CD4-positive, alpha-beta T cell treated with Interleukin-17A for 4 hours (primary cell): ENCODE results near the gene TSKS.
"Not testable (repeated sequence)": the region's sequence is repeated elsewhere in the genome, so short reads cannot be mapped to it uniquely, and the experiment has no call there.

Experiments used
- DNase-seq: peaks from one replicate; pipeline ENCODE4 v3.0.0-alpha.2; 2020; ENCODE audit warnings: mixed read lengths

The TSKS gene

DNA sequence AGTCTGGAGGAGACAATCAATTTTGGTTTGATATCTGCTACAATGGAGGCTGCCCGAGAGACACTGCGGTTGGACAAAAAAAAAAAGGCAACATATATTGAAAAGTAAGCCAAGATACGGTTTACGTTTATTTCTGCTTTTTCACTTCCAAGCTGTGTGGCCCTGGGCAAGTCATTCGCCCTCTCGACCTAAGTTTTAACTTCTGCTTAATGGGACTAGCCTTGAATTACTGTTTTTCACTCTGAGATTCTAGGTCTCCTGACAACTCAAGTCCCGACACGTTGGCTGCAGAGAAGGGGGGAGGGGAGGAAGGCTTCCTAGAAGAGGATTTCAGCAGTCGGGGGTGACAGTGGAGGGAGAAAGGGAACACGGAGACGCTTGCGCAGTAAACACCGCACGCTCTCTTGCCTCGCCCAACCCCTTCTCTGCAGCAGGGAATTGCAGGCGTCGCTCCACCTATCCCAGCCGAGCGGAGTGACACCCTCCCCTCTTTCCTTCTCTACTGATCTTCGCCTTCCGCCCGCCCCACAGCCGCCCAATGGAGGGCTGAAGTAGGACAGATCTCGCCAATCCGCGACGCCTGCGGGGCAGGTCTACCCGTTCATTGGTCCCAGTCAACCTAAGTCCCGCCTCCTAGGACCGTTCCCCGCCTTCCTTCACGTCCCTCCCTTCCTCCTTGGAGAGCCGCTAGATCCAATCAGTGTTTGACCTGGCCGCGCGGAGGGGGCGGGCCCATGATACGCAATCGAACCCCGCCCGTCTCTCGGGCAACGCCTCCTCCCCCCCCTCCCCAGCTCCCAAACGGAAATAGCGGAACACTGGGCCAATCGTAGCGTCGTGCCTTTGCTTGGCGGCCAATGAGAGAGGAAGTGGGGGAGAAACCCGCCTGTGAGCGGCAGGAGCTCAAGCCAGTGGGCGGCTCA, 3.2 kb upstream of the TSKS start:
- peak; percentile 100 for DNase-seq

DNA sequence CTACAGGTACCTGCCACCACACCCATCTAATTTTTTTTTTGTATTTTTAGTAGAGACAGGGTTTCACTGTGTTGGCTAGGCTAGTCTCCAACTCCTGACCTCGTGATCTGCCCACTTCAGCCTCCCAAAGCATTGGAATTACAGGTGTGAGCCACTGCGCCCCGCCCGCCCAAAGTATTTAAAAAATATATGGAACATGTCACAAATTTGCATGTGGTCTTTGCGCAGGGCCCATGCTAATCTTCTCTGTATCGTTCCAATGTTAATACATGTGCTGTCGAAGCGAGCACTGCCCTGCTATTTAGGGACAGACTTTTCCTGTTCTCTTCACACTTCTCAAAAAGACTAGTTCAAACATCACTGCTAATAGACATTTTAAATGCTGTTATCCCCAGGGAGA, 1.2 kb upstream of the TSKS start:
- no peak for DNase-seq

DNA sequence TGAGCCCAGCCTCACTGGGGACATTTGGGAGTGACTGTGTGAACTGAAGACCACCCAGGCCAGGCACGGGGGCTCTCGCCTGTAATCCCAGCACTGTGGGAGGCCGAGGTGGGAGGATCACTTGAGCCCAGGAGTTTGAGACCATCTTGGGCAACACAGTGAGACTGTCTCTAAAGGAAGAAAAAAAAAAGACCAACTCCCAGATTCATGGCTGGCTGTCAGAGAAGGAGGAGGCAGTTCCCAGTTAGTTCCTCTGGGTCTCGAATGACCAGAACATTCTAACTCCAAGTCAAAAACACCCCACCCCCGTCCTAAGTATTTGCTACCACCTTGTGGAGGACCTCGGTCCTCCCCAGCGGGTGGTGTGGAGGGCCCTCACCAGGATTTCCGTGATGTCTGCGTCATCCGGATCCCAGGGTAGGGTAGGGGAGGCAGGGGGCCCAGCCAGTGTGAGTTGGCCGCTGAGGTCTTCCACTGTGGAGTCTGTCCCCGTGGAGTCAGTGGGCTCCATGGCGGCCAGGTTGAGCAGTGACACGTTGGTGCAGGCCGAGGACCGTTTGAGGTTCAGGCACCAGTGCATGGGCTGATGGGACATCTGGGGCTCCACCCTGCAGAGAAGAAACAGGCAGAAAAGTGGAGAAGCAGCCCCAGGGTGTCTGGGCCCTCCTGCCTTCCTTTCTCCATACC, 1.3 kb downstream of the TSKS start:
- DNase-seq: peak; percentile 48

DNA sequence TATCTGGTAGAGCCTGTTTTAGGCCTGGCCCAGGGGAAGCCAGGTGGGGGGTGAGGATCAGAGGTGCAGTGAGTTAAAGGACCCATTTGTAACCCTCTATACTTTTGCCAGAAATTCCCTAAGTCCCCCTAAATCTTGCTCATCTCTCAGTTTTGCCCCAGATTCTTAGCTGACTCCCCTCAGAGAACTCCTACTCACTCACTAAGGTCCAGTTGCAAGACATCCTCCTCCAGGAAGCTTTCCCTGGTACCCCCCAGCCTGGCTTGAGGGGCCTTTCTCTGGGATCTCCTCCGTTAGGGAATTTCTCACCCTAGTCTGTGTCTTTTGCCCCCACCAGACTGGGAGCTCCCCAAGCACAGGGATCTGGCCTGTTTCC, 1.9 kb downstream of the TSKS start:
- DNase-seq: no peak

DNA sequence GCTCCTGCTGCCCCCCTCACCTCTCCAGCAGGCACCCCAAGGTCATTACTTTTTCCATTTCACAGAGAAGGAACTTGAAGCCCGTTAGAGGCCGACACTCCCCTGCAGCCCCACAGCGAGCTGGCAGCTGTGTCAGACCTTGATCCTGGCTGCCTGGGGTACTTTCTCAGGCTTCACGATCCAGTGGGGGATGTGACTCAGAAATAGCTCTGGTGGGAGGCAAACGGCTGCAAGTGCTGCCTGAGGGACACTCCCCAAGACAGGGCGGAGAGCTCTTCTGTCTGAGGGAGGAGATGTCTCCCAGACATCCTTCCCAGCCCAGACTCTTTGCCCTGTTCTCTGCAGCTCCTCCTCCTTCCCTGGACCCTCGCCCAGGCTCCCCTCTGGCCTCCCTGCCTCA, 4.8 kb downstream of the TSKS start:
- no peak for DNase-seq

DNA sequence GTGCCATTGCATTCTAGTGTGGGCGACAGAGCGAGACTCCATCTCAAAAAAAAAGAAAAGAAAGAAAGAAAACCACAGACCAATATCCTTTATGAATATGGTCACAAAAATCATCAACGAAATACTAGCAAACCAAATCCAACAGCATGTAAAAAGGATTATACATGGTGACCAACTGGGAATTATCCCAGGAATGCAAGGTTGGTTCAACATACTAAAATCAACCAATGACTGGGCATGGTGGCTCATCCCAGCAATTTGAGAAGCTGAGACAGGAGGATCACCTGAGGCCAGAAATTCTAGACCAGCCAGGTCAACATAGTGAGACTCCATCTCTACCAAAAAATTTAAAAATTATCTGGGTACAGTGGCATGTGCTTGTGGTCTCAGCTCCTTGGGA, 7.2 kb downstream of the TSKS start:
- no peak for DNase-seq

DNA sequence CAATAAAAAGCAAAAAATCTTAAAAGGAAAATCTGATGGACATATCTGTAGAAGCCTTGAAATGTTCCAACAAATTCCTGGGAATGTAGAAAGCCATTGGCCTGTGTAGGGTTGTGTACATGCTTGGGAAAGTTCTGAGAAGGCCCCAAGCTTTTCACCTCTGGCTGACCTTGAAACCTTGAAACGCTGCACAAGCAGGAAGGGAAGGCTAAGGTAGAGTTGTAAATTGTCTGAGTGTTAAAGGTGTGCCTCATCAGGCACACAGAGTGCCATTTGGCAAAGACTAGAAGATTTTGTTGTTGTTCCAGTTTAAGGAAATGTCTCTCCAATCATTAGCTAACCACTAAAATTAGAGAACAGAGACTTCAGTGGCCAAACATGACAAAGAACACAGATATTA, 10.4 kb downstream of the TSKS start:
- no peak for DNase-seq

DNA sequence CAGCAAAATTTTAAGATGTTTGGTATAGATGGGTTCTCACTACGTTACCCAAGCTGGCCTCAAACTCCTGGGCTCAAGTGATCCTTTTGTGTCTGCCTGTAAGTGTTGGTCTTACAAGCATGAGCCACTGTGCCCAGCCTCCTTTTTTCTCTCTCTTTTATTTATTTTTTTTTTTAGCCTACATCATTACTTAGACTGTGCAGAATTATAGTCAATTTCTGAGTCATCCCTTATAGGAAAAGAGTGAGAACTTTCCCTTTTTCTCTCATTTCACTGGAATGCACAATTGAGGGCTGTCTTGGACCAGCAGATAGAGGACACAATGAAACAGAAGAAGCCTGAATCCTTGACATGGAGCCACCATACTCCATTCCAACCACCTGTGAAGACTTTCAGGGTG, 13.3 kb downstream of the TSKS start:
- DNase-seq: no peak

DNA sequence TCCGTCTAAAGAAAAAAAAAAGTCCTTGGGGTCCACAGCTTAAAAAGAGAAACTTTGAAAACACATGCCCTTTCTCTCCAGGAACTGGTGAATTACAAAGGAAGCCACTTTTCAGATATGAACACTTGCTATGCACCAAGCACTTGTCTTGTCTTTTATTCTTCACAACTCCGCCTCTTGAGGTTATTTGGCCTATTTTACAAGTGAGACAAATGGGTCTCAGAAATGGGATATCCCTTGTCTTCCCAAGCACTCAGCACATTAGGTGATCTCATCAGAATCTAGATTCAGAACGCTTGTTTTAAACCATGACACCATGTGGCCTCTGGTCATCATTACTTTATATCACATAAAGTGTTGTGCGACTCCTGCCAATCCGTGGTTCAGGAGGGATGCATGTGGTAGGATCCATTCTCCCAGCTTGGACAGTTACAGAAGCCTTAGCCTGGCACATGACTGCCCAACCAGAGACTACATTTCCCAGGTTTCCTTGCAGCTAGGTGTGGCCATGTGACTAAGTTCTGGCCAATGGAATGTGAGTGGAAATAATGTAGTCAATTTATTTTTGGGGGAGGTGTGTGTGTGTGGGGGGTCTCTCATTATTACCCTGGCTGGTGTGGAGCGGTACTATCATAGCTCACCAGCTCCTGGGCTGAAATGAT, 13.9 kb downstream of the TSKS start:
- no peak for DNase-seq

DNA sequence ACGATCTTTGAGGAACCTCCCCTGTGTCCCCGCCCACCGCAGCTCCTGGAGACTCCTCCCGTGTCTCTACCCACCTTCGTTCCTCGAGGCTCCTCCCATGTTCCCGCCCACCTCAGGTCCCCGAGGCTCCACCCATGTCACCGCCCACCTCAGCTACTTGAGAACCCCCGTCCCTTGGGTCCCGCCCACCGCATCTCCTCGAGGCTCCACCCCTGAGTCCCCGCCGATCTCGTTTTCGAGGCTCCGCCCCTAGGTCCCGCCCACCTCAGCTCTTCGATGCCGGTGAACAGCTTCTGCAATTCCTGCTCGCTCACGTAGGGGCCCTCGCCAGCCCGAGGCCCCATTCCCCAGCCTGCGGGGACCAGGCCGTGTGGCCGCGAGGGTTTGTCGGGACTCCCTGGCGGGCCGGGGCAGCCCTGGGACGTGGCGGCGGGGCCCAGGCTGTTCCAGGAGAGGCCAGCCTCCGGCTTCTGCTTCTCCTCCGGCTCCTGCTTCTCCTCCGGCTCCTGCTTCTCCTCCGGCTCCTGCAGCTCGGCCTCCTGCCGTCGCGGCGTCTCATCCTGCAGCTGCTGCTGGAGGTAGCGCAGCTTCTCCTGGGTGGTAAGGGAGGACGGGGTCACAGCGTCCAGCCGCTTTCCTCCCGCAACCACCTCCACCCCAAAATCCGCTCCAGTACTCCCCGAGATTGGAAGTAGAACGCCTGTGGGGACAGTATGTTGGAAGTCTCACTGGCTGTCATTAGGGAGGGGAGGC, 16.7 kb downstream of the TSKS start:
- DNase-seq: peak; percentile 54

DNA sequence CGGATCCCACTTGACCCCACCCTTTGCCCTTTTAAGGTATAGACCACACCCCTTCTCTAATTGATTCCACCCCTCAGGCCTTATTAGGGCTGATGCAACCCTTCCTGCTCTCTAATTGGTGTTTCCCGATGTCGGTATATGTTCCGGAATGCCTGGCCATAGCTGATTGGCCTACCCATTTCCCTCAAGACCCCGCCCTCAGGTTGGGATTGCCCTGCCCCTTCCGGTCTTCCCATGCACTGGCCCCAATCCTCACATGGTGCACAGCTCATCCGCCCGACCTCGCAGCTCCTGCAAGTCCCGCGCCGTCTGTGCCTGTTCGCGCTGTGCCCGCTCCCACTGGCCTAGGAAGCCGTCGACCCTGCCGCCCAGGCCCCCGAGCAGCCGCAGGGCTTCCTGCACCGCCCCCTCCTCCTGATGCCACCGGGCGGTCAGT, 18.1 kb downstream of the TSKS start:
- no peak for DNase-seq

DNA sequence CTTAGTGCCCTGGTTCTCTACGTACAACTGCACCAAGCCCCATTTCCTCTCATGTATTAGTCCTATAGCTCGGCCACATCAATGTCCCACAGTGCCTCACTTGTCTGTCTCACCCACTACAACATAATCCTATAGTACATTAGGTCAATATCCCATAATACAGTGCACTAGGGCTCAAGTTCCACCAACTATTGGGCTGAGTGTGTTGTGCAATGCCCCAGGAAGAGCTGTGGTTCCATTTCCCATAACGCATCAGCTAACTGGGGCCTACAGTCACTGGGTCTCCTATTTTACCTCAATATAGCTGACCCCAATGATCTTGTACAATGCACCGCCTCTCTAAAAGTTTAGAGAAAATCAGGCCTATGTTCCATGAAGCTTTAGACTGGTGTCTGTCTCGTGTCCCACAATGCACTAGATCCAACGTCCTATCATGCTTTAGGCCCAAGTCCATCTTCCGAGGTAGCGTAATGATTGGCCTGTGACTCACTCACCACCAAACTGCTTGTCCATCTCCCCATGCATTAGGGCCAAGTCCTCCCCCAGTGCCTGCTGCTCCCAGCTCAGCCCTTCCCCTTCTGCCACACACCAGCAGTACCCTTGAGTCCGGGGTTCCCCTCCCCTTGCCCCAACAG, 21.8 kb downstream of the TSKS start:
- no peak for DNase-seq

DNA sequence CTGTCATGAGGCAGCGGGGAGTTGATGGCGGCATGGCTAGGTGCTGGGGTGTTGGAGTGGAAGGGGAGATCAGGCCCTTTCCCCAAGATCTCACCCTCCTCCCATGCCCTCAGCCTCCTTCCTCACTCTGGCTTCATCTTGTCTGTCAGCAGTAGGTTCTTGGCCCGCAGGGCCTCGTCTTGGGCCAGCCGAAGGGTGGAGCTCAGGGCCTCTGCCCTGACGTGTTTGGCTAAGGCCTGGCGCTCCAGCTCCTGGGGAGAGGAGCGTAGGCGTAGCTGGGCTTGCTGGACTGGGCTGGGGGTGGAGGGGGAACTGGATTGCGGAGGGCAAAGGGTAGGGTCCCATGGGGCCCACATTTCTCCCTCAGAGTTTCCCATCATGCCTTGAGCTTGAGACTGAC, 23.2 kb downstream of the TSKS start:
- DNase-seq: no peak

DNA sequence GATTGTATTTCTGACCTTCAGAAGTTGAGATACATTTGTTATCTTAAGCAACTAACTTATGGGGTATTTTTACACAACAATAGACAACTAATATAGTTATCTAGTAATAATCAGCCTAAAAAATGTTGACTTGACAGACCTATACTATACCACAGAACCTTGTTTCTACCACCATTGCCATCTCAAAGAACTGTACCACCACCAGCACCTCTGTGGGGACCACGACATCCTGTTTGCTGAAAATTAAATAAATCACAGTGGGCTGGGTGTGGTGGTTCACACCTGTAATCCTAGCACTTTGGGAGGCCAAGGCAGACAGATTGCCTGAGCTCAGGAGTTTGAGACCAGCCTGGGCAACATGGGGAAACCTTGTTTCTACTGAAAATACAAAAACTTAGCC, 24.0 kb downstream of the TSKS start:
- DNase-seq: no peak

DNA sequence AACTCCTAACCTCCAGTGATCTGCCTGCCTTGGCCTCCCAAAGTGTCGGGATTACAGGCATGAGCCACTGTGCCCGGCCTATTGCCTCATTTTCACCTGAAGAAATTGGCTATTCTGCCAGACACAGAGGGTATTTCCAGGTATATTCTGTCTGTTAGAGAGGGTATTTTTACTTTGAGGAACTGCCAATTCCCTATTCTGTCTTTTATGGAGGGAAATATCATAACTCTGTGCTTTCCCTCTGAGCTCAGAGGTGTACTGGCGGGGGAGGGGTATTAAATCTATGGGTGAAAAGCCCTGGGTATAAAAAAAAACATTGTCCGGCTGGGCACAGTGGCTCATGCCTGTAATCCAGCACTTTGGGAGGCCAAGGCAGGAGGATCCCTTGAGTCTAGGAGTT, 24.8 kb downstream of the TSKS start:
- DNase-seq: no peak

DNA sequence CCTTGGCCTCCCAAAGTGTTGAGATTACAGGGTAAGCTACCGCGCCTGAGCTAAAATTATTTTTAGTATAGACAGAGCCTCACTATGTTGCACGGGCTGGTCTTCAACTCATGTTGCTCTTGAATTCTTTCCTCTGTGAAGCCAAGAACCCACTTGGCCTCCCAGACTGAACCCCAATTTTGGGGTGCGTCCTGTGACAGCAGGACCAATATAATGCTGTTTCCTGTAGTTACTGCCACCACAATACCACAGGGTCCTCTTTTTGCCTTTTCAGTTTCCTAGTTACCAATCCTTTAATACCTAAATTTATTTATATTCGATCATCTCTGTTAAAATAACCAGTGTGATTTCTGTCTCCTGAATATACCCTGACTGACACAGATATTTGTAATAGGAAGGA, 32.9 kb downstream of the TSKS start:
- no peak for DNase-seq

DNA sequence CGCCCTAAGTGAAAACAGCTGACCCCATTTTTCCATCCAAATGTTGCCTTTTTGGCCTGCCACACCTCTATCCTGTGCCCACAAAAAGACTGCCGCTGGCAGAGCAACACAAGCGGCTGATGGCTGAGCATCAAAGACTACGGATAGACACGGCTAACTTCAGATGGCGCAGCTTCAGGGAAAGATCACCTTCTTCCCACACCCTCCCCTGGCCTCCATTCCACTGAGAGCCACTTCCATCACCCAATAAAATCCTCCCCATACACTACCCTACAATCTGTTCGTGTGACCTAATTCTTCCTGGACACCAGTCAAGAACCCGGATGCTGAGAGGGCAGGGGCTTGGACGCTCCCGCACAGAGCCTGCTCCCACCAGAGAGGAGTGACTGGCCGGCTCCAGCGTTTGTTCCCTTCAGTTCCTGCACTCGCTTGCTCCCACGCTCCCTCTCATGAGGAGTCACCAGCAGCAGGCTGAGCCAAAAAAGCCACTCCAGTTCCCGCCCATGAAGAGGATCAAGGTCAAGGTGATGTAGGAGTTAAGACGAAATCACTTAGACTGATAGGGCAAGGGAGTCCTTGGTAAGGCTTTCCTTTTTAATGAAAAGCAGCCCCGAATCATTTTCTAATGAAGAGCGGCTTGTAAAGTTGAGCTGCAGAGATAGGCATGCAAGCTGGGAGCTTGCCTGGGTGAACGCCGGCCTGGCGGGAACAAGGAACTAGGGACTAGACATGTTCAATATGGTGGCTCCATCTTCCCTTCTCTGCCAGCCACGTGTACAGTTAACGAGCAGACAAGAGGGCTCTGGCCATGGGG, 35.7 kb downstream of the TSKS start:
- DNase-seq: no peak

DNA sequence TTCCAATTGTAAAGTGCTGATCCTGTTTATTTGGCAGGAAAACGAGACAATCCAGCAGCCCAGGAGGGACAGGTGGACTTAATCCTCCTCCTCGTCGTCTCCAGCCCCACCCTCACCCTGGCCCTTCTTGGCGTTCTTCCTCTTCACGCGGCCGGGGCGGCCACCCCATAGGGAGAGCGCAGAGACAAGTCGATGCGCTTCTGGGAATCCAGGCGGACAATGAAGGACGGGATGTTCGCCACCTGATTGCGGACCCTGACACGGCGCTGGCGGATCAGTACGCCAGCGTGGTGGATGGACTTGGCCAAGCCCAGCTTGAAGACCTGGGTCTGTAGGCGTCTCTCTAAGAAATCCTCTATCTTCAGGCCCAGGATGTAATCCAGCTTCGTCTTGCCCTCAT, 43.7 kb downstream of the TSKS start:
- DNase-seq: not testable (repeated sequence)

DNA sequence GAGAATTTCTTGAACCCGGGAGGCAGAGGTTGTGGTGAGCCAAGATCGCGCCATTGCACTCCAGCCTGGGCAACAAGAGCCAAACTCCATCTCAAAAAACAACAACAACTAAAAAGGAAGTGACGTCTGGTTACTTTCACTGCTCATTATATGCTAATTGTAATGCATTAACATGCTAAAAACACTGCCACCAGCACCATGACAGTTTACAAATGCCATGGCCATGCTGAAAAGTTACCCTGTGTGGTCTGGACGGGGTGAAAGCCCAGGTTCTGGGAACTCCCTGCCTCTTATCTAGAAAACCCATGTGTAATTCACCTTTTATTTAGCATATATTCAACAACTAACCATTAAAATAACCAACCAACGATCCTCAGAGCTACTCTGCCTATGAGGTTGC, 44.1 kb downstream of the TSKS start:
- DNase-seq: no peak

DNA sequence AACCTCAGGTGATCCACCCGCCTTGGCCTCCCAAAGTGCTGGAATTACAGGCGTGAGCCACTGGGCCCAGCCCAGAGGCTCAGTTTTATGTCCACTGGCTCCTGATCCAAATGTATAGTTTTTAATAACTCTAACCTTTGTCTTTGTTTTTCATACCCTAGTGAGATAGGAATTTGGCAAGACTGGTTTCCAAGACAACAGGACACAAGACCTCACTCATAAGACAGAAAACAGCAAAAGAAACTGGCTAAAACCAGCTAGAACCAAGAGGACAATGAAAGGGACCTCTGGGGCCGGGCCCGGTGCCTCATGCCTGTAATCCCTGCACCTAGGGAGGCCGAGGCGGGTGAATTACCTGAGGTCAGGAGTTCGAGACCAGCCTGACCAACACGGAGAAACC, 44.6 kb downstream of the TSKS start:
- DNase-seq: no peak

DNA sequence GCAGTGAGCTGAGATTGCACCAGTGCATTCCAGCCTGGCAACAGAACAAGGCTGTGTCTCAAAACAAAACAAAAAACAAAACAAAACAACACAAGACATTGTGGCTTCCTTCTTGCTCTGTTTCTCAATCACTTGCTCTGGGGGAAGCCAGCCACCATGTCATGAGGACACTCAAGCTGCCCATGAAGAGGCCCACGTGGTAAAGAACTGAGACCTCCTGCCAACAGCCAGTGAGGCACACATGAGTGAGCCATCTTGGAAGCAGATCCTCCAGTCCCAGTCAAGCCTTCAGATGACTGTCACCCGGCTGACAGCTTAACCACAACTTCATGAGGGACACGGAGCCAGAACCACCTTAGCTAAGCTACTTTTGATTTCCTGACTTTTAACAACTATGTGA, 47.0 kb downstream of the TSKS start:
- no peak for DNase-seq
